ENCODE measurements around the gene CDK5. TPM values are rescaled to one million over a fixed set of nuclear protein-coding genes. Genes with fewer than 3 reads are reported as not detected.

Gene CDK5
- total and polyA plus RNA-seq, 2 of the 13 experiments (the other 11 are each of a cell fraction or from before 2014, with no cell fraction given) = 16.4 to 21.3 TPM

DNA sequence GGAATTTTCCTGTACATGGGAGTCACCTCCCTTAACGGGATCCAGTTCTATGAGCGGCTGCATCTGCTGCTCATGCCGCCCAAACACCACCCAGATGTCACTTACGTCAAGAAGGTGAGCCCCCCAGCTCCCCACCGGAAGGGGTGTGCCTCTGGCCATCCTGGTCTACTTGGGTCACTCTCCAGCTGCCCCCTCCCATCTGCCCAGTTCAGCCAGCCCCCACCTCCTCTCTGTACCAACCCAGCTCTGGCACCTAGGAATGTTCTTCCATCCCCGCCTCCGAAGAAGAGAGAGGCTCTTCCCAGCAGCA, 17.9 kb upstream of the CDK5 start (continued):
- no peak for TF ChIP-seq JUN (CRISPR knock-in tag; IDR thresholded peaks at IDR 0.05)
- no peak for TF ChIP-seq ZSCAN12 (CRISPR knock-in tag; IDR thresholded peaks at IDR 0.05)
- TF ChIP-seq, protein P1, sequence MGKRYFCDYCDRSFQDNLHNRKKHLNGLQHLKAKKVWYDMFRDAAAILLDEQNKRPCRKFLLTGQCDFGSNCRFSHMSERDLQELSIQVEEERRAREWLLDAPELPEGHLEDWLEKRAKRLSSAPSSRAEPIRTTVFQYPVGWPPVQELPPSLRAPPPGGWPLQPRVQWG (CRISPR knock-in tag; IDR thresholded peaks at IDR 0.05; ENCODE audit: borderline replicate concordance, low read depth) = no peak
- TF ChIP-seq HOXA3 (CRISPR knock-in tag; IDR thresholded peaks at IDR 0.05) = no peak
- TF ChIP-seq, protein P2, sequence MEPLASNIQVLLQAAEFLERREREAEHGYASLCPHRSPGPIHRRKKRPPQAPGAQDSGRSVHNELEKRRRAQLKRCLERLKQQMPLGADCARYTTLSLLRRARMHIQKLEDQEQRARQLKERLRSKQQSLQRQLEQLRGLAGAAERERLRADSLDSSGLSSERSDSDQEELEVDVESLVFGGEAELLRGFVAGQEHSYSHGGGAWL (CRISPR knock-in tag; IDR thresholded peaks at IDR 0.05) = no peak

DNA sequence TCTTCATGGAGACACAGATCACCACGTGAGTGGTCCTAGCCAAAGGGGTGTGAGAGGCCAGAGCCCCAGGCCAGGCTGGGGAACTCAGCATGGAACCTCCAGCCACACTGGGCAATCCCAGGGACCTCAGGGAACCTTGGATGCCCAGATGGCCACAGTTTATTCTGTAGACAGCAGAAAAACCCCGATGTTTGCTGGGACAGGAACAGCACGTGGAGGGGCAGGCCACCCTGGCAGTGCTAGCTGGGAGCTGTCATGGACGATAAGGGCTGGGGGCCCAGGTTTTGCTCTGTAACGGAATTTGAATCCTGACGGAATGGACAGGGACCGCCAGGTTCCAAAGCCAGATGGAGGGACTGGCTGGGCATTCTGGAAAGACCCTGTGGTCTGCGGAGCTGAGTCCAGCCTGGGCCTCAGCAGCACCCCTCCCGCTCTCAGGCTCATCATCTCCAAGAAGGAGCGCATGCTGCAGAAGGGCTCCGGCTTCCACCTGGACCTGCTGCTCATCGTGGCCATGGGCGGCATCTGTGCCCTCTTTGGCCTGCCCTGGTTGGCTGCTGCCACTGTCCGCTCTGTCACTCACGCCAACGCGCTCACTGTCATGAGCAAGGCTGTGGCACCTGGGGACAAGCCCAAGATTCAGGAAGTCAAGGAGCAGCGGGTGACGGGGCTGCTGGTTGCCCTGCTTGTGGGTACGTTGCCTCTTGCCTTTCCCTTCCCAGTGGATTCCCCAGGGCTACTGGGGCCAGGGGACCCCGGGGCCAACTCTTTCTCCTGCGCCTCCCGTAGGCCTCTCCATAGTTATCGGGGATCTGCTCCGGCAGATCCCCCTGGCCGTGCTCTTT, 17.3 kb upstream of the CDK5 start:
- Histone ChIP-seq H2AFZ (ENCODE audit: low read length) (no peak overlapping the region), H3K4me2 (ENCODE audit: low read depth, low read length) (no peak overlapping the region), H3K27ac (ENCODE audit: extremely low read length, insufficient read depth, low read length) (no peak overlapping the region), H4K20me1 (ENCODE audit: insufficient read depth, low read length) (no peaks in the 10 kb centered on the region), H3K36me3 (replicated peaks in 1 of 2; ENCODE audit: control insufficient read depth in 1 of 2, insufficient read depth in 2 of 2, low read length in 2 of 2) (peaks cover 15 to 47% of the 10 kb centered on the region in 2 experiments), H3K9me3 (ENCODE audit: low read length) (no peaks in the 10 kb centered on the region), H3K79me2 (ENCODE audit: insufficient read depth, low read length) (peaks cover 13% of the 10 kb centered on the region), H3K4me3 (replicated peaks in 1 of 3; ENCODE audit: insufficient read depth in 1 of 3, low read depth in 2 of 3, low read length in 3 of 3) (no peak overlapping the region), H3K27me3 (ENCODE audit: control insufficient read depth in 1 of 2, insufficient read depth in 2 of 2, low read length in 2 of 2) (no peaks in the 10 kb centered on the region; a peak in 1 of 5 replicates), H3K4me1 (ENCODE audit: insufficient read depth, low read length) (peaks cover 11% of the 10 kb centered on the region), H3K9ac (ENCODE audit: insufficient read depth, low read depth, low read length) (no peak overlapping the region)
- TF ChIP-seq, protein P3, sequence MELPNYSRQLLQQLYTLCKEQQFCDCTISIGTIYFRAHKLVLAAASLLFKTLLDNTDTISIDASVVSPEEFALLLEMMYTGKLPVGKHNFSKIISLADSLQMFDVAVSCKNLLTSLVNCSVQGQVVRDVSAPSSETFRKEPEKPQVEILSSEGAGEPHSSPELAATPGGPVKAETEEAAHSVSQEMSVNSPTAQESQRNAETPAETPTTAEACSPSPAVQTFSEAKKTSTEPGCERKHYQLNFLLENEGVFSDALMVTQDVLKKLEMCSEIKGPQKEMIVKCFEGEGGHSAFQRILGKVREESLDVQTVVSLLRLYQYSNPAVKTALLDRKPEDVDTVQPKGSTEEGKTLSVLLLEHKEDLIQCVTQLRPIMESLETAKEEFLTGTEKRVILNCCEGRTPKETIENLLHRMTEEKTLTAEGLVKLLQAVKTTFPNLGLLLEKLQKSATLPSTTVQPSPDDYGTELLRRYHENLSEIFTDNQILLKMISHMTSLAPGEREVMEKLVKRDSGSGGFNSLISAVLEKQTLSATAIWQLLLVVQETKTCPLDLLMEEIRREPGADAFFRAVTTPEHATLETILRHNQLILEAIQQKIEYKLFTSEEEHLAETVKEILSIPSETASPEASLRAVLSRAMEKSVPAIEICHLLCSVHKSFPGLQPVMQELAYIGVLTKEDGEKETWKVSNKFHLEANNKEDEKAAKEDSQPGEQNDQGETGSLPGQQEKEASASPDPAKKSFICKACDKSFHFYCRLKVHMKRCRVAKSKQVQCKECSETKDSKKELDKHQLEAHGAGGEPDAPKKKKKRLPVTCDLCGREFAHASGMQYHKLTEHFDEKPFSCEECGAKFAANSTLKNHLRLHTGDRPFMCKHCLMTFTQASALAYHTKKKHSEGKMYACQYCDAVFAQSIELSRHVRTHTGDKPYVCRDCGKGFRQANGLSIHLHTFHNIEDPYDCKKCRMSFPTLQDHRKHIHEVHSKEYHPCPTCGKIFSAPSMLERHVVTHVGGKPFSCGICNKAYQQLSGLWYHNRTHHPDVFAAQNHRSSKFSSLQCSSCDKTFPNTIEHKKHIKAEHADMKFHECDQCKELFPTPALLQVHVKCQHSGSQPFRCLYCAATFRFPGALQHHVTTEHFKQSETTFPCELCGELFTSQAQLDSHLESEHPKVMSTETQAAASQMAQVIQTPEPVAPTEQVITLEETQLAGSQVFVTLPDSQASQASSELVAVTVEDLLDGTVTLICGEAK (IDR thresholded peaks at IDR 0.05) = no peak
- TF ChIP-seq, protein P3 (CRISPR knock-in tag; IDR thresholded peaks at IDR 0.05) = no peak
- TF ChIP-seq RBFOX2 (IDR thresholded peaks at IDR 0.05; ENCODE audit: low read depth, low read length) (peak; percentile 51), ZNF589 (CRISPR knock-in tag; conservative IDR thresholded peaks at IDR 0.05) (no peak), CEBPB (IDR thresholded peaks at IDR 0.05; ENCODE audit: borderline replicate concordance, low read depth, low read length) (no peak), AGO2 (optimal IDR thresholded peaks at IDR 0.05; ENCODE audit: low read depth, low read length) (peak; percentile 48), ZSCAN25 (CRISPR knock-in tag; IDR thresholded peaks at IDR 0.05) (no peak), NFYC (CRISPR knock-in tag; IDR thresholded peaks at IDR 0.05) (no peak)
- ChIA-PET CTCF (ENCODE audit: low intra/inter-chr PET ratio, low total read pairs) (no interaction called here), POLR2A (interaction anchor here (1.2 to 5.4 kb wide), 3 partner anchors 12 to 47 kb away, joined by 3 to 60 read pairs (median 6); partner anchors contain the start of genes ABCB8 and SLC4A2)
- WGBS (ENCODE audit: low lambda C conversion rate) = 93% methylated on average over 17 of the region's 26 CpGs
- ATAC-seq (no peak), DNase-seq (ENCODE audit: low spot score) (no peak), FAIRE-seq (no peak)
- intact Hi-C loops (cut with micrococcal nuclease; ENCODE audit: unreplicated experiment) = no loop called here
- in situ Hi-C loops (cut with HindIII; ENCODE audit: extremely low pct_ligation_motif_present, low pct_unique_long_range_greater_than_20kb) = no loop called here
- BruUV-seq (replicated peaks) = no TSS peak

Data from HepG2 (cell line).